HEK293 (cell line): ENCODE results near the gene SLC4A1.

Experiments
- PRDM1 ChIP-seq: fragments of 450-650 bp; formaldehyde crosslinking; IDR thresholded peaks from 2 replicates; pipeline ENCODE4; 2016; ENCODE audit warnings: missing biosample characterization, missing genetic modification characterization
- ZNF221 ChIP-seq: fragments of 450-650 bp; formaldehyde crosslinking; IDR thresholded peaks from 2 replicates; pipeline ENCODE4 v1.5.1; 2017; ENCODE audit warnings: missing biosample characterization, missing genetic modification characterization, borderline replicate concordance
- ZNF23 ChIP-seq: fragments of 450-650 bp; formaldehyde crosslinking; IDR thresholded peaks from 2 replicates; pipeline ENCODE4 v1.5.1; 2016; ENCODE audit warnings: missing biosample characterization, missing genetic modification characterization, borderline replicate concordance
- TF ChIP-seq, protein P1 (sequence below): fragments of 450-650 bp; formaldehyde crosslinking; IDR thresholded peaks from 2 replicates; pipeline ENCODE4 v1.5.1; 2017; ENCODE audit warnings: missing biosample characterization, missing genetic modification characterization
- TF ChIP-seq, protein P2 (sequence below): fragments of 450-650 bp; IDR thresholded peaks from 2 replicates; pipeline ENCODE4 v1.5.1; 2018; ENCODE audit warnings: missing biosample characterization, mild to moderate bottlenecking, missing genetic modification characterization
- TF ChIP-seq, protein P3 (sequence below): fragments of 450-650 bp; formaldehyde crosslinking; IDR thresholded peaks from 2 replicates; pipeline ENCODE4 v1.5.0; 2017; ENCODE audit warnings: missing biosample characterization, missing genetic modification characterization, borderline replicate concordance
- TF ChIP-seq, protein P4 (sequence below): IDR thresholded peaks from 2 replicates; pipeline ENCODE4 v1.6.1; 2011; ENCODE audit warnings: mild to moderate bottlenecking, low read depth, low read length, borderline replicate concordance

DNA sequence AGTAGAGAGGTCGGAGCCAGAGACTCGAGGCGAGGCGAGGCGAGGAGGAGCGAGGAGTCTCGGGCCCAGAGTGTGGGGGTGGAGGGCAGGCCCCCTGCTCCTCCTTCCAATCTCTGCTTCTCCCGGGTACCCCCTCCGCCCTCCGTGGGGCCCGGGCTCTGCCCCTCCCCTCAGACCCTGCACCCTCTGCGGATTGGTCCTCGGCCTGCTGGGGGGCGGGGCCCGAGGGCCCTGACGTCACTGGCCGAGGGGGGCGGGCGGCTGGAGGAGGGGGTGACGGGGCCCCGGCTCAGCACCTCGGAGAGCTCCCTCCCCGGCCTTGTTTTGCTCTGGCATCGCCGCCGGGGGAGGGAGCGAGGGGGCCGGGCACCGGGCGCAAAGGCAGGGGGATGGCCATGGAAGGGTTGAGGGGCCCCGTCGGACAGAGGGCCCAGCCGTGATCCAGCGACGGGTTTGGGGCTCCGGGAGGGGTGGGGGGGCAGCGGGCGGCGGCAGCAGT is 40.4 kb upstream of the SLC4A1 start, which contains the start of gene RUNDC3A:
- TF ChIP-seq, protein P1, sequence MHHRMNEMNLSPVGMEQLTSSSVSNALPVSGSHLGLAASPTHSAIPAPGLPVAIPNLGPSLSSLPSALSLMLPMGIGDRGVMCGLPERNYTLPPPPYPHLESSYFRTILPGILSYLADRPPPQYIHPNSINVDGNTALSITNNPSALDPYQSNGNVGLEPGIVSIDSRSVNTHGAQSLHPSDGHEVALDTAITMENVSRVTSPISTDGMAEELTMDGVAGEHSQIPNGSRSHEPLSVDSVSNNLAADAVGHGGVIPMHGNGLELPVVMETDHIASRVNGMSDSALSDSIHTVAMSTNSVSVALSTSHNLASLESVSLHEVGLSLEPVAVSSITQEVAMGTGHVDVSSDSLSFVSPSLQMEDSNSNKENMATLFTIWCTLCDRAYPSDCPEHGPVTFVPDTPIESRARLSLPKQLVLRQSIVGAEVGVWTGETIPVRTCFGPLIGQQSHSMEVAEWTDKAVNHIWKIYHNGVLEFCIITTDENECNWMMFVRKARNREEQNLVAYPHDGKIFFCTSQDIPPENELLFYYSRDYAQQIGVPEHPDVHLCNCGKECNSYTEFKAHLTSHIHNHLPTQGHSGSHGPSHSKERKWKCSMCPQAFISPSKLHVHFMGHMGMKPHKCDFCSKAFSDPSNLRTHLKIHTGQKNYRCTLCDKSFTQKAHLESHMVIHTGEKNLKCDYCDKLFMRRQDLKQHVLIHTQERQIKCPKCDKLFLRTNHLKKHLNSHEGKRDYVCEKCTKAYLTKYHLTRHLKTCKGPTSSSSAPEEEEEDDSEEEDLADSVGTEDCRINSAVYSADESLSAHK (tag by site-specific recombination), result no peak
- TF ChIP-seq ZNF221 (tag by site-specific recombination), result no peak
- TF ChIP-seq, protein P2, sequence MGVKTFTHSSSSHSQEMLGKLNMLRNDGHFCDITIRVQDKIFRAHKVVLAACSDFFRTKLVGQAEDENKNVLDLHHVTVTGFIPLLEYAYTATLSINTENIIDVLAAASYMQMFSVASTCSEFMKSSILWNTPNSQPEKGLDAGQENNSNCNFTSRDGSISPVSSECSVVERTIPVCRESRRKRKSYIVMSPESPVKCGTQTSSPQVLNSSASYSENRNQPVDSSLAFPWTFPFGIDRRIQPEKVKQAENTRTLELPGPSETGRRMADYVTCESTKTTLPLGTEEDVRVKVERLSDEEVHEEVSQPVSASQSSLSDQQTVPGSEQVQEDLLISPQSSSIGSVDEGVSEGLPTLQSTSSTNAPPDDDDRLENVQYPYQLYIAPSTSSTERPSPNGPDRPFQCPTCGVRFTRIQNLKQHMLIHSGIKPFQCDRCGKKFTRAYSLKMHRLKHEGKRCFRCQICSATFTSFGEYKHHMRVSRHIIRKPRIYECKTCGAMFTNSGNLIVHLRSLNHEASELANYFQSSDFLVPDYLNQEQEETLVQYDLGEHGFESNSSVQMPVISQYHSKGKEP, result no peak
- TF ChIP-seq ZNF23 (tag by site-specific recombination), result no peak
- TF ChIP-seq PRDM1 (tag by site-specific recombination), result no peak
- TF ChIP-seq, protein P3, sequence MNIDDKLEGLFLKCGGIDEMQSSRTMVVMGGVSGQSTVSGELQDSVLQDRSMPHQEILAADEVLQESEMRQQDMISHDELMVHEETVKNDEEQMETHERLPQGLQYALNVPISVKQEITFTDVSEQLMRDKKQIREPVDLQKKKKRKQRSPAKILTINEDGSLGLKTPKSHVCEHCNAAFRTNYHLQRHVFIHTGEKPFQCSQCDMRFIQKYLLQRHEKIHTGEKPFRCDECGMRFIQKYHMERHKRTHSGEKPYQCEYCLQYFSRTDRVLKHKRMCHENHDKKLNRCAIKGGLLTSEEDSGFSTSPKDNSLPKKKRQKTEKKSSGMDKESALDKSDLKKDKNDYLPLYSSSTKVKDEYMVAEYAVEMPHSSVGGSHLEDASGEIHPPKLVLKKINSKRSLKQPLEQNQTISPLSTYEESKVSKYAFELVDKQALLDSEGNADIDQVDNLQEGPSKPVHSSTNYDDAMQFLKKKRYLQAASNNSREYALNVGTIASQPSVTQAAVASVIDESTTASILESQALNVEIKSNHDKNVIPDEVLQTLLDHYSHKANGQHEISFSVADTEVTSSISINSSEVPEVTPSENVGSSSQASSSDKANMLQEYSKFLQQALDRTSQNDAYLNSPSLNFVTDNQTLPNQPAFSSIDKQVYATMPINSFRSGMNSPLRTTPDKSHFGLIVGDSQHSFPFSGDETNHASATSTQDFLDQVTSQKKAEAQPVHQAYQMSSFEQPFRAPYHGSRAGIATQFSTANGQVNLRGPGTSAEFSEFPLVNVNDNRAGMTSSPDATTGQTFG (tag by site-specific recombination), result no peak
- TF ChIP-seq, protein P4, sequence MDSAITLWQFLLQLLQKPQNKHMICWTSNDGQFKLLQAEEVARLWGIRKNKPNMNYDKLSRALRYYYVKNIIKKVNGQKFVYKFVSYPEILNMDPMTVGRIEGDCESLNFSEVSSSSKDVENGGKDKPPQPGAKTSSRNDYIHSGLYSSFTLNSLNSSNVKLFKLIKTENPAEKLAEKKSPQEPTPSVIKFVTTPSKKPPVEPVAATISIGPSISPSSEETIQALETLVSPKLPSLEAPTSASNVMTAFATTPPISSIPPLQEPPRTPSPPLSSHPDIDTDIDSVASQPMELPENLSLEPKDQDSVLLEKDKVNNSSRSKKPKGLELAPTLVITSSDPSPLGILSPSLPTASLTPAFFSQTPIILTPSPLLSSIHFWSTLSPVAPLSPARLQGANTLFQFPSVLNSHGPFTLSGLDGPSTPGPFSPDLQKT, result no peak
